HG02678 (cell line): ENCODE data around the gene PDP2.
"Not testable (repeated sequence)": the region's sequence is repeated elsewhere in the genome, so short reads cannot be mapped to it uniquely, and the experiment has no call there.

Experiments
- ATAC-seq: cut with Tn5 transposase; IDR thresholded peaks from one replicate; pipeline ENCODE4 v1.9.1; 2021; ENCODE audit warnings: mild to moderate bottlenecking, moderate library complexity; ENCODE audit not compliant: unreplicated experiment

The PDP2 gene

GRCh38 chr16:66885491-66885890, 5.2 kb downstream of the PDP2 start:
- no peak for ATAC-seq

DNA sequence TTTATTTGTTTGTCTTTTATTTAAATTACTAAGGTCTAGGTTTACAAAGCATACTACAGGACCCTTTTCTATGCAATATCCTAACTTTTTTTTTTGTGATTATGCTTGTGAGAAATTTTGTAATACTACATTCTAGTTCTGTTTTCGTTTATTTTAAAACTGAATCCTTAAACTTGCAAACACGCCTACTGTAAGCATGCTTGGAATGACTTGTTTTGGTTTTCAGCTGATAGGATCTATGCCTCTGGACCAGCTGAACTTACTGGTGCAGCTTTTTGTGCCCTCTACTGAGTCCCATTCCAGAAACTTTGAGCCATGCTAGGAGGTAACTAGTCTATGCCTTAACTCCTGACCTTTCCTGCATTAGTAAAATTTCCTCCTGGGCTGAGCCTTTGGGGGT, 6.0 kb downstream of the PDP2 start:
- no peak for ATAC-seq

DNA sequence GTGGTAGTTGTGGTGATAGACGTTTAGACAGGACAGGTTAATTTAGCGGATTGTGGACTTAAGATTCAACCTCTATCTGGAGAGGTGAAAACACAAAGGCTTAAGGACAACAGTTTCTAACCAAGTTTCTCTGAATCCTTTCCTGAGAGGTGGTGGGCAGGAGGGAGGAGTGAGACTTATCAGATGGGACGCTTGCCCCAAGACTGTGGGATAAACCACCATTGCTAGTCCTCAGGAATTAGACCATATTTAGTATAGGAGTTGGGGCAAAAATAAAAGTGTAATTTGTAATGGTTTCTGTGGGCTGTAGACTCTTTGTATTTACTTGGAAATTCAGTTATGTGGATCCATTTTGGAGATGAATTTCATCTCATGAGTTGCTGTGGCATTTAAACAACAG, 6.6 kb downstream of the PDP2 start:
- no peak for ATAC-seq

DNA sequence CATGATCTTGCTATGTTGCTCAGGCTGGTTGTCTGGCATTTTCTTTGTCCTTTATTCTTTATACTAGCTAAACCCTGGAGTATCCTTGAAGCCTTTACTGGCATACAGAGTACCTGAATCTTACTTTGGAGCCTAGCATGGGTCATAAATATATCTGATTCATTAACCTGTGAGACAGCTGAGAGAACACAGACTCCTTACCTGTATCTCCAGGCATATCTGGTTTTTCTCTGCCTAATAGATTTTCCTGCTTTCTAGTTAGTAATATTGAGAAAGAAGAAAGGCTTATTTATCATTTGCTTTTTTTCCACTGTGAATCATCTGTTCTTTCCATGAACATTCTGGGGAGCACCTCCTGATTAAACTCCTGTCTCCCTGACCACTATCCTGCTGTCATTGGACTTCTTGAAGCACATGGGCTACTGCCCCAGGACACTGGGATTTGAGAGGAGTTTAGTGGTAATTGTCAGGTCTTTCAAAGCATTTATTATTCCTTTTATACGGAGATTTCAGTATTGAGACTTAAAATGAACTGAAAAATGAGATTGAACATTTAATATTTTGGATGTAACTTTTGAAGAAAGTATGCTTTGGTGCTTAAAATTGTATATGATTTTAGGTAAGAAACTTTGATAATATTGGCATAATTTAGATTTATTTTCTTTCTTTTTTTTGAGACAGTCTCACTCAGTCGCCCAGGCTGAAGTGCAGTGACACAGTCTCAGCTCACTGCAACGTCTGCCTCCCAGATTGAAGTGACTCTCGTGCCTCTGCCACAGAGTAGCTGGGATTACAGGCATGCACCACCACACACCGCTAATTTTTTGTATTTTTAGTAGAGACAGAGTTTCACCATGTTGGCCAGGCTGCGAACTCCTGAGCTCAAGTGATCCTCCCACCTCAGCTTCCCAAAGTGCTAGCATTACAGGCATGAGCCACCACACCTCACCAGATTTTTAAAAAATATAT, 8.6 kb downstream of the PDP2 start:
- no peak for ATAC-seq

DNA sequence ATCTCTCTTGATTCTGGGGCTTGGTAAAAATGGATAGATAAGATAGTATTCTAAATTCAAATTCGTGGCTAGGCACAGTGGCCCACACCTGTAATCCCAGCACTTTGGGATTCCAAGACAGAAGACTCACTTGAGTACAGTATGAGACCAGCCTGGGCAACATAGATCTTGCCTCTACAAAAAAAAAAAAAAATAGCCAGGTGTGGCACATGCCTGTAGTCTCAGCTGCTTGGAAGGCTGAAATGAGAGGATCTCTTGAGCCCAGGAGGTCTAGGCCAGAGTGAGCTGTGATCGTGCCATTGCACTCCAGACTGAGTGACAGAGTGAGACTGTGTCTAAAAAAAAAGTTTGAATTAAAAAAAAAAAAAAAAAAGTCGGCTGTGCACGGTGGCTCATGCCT, 9.3 kb downstream of the PDP2 start:
- ATAC-seq: no peak

DNA sequence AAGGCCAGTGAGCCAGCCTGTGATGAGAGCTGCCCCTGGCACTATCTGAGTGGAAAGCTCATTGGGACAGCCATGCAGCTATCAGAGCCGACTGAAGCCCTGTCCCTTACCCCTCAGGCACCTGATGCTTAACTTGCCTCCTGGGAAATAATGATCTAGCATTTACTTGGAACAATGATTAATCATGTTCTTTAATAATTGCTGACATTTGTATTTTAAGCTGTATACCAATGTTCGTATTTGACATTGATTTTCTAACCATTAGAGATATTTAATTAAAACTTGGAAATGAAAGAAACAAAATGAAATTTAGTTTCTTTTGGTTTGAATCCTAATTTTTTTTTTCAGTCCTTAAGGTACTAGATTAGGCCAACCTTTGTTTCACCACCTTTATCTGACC, 10.5 kb downstream of the PDP2 start:
- no peak for ATAC-seq

DNA sequence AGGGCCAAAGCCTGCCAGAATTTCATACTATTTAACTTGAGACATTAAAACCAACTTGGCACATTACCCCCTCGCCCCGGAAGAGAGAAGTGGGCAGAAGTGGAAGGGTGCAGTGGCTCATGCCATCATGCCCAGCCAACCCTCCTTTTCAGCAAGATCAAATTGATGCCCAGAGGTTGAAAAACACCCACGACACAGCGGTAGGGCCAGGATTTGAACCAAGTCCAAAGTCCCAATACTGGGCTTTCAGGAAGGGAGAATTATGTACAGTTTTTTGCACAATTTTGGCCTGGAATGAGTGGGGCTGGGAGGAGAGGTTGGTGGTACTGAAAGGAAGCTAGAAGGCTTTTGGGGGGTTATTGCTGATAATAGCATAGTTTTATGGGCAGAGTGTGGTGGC, 11.0 kb downstream of the PDP2 start:
- no peak for ATAC-seq

GRCh38 chr16:66891797-66892196, 11.5 kb downstream of the PDP2 start:
- ATAC-seq: no peak

DNA sequence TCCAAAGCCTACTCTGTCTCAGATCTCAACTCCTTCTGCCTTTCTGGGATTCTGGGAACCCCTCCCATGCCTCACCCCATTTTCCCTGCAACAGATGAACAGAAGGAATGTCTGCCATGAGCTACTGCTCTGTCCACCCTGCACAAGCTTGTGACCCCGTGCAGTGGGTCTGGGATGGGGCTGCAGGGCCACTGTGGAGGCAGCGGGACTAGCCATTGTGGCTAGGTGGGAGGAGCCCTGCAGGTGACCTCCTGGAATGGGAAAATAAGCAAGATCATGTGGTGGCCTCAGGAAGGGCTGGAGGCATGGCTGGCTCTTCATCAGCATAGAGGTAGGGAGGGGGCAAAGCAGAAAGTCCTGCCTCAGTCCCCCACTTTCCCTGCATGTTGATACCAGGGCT, 13.7 kb downstream of the PDP2 start:
- no peak for ATAC-seq

DNA sequence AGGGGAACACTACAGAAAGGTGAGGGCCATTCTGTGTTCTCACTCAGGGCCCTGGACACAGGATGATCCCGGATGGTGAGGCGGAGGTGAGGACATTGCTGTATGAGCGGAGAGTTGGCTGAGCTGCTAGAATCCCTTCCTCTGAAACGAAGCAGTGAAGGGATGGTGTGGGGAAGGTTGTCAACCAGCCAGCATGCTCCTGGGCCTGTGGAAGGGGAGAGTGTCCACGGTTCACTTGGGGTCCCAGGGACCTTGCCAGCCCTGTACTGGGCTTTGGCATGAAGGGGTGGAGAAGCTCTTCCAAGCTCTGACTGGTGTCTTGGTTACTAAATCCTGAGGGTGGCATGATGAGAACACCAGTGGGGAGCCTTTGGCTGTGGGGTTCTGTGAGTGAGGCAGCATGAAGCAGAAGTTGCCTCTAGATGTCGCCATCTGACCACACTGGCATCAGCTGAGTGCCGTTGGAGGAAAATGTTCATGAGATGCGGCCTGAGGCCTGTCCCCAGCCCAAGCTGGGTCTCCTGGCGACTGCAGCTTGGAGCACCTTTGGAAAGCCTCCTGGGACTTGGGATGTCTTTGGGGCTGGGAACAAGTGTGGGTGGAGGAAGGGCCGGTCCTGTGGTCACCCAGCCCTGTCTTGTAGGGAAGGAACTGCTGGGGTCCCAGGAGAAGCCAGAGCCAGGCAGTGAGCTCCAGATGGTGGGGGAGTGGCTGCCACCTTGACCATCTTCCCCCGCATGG, 14.8 kb downstream of the PDP2 start:
- ATAC-seq: no peak

DNA sequence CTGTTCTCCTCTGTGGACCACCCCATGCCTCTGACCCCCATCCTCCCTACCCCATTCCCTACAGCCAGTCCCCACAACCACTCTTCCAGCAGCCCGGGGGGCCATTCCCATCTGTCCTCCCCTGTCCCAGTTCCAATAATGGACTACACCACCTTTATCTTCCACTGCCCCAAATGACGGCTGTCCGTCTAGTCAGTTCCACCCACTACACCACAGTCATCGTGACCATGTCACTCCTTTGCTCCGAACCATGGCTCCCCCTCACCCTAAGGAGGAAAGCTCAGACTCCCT, 15.3 kb downstream of the PDP2 start:
- no peak for ATAC-seq

- no peak for ATAC-seq
Measured at GRCh38 chr16:66895999-66896398, 15.7 kb downstream of the PDP2 start.

DNA sequence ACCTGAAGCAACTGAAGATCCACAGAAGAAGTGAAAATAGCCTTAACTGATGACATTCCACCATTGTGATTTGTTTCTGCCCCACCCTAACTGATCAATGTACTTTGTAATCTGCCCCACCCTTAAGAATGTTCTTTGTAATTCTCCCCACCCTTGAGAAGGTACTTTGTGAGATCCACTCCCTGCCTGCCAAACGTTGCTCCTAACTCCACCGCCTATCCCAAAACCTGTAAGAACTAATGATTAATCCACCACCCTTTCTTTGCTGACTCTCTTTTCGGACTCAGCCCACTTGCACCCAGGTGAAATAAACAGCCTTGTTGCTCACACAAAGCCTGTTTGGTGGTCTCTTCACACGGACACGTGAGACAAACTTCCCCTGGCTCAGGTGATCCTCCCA, 16.4 kb downstream of the PDP2 start:
- ATAC-seq: not testable (repeated sequence)

DNA sequence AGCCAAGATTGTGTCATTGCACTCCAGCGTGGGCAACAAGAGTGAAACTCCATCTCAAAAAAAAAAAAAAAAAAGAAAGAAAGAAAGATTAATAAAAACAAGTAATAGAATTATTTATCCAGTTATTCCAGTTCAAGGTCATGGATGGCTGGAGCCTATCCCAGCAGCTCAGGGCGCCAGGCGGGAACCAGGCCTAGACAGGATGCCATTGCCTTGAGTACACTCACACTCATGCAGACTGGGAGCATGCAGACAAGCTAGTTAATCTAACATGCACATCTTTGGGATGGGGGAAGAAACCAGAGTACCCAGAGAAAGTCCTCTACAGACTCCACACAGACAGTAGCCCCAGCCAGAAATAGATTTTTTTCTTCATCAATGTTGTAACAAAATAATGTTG, 17.9 kb downstream of the PDP2 start:
- ATAC-seq: no peak

- no peak for ATAC-seq
Measured at GRCh38 chr16:66898933-66899309, 18.6 kb downstream of the PDP2 start.

- no peak for ATAC-seq
Measured at GRCh38 chr16:66899310-66899944, 19.1 kb downstream of the PDP2 start.

DNA sequence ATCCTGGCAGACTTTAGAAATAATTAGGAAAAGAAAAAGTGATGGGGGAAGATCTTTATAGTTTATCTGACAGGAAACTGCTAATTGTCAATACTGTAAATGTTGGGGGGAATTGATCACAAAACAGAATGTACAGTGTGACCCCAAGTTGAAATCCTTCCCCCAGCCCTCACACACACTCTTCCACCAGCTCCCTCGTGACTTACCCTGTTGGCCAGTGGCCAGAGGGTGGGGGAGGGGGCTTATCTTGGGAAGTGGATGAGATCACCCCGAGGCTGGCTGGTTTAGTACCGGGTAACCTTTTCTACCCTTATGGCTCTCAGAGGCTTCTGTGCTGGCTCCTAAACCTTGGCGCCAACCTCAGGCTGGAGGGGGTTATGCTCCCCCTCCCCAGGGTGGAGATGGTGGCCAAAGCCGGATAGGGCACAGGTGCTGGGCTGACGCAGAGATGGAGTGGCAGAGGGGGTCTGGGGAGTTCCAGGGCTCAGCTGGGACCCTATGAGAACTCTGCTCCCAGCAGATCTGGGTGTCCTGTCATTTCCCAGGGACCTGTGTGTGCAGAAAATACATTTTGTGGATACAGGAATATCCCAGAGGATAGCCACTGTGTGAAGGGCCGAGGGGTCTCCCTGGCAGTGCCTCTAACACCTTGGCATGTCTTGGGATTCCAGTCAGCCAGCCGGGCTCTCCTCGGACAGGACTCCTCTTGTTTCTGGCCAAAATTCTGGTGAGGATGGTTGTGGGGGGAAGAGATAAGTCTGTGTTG, 19.8 kb downstream of the PDP2 start:
- ATAC-seq: no peak

- ATAC-seq: no peak
Measured at GRCh38 chr16:66900721-66901441, 20.6 kb downstream of the PDP2 start.

DNA sequence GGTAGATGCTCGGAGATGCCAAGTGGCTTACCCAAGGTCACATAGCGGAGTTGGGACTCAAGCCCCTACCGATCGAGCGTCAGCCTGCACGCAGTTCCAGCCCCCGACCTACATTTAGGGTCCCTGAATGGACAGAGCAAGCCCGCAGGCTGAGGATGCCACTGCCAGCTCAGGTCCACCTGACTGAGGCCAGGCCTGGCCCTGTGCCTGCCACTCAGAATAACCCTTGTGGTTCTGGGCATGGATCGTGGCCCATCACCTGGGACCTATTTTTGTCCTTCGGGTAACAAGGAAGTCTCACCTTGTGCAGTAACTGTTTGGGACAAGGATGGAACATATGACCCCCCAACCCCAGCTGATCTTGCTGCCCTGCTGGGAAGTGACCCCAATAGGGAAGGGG, 21.3 kb downstream of the PDP2 start:
- ATAC-seq: no peak
